KMS-11 (cell line): ENCODE measurements around the gene AATK.

ENCODE experiments used
- H2AFZ ChIP-seq: fragments of 200-600 bp; sonication (generic); 2 replicates; pipeline ENCODE4 v1.6.1; 2016; ENCODE audit warnings: antibody characterized with exemption, mixed run types, low read depth
- H3K27ac ChIP-seq: fragments of 200-600 bp; sonication (generic); 2 replicates; pipeline ENCODE4 v1.6.1; 2016; ENCODE audit warnings: mild to moderate bottlenecking, mixed run types
- H3K27me3 ChIP-seq: fragments of 200-600 bp; sonication (generic); 2 replicates; pipeline ENCODE4 v1.6.1; 2017; ENCODE audit warnings: mild to moderate bottlenecking, low read depth, mixed run types, moderate library complexity; ENCODE audit not compliant: insufficient read depth
- H3K36me3 ChIP-seq: fragments of 200-600 bp; sonication (generic); 2 replicates; pipeline ENCODE4 v1.6.1; 2017; ENCODE audit warnings: mild to moderate bottlenecking, mixed run types; ENCODE audit not compliant: insufficient read depth
- H3K4me1 ChIP-seq: fragments of 200-600 bp; sonication (generic); 2 replicates; pipeline ENCODE4 v1.6.1; 2016; ENCODE audit warnings: mild to moderate bottlenecking, low read depth, mixed run types; ENCODE audit not compliant: poor library complexity, severe bottlenecking
- H3K4me2 ChIP-seq: fragments of 200-600 bp; sonication (generic); 2 replicates; pipeline ENCODE4 v1.7.0; 2016; ENCODE audit warnings: mild to moderate bottlenecking, mixed run types
- H3K4me3 ChIP-seq: fragments of 200-600 bp; sonication (generic); IDR thresholded peaks from 2 replicates; pipeline ENCODE4 v1.6.1; 2017; ENCODE audit warnings: low read depth, low read length, mixed read lengths; ENCODE audit not compliant: insufficient read depth
- H3K79me2 ChIP-seq: fragments of 200-600 bp; sonication (generic); 2 replicates; pipeline ENCODE4 v1.6.1; 2016; ENCODE audit warnings: low read depth, mixed run types; ENCODE audit not compliant: insufficient read depth
- H3K9ac ChIP-seq: fragments of 200-600 bp; sonication (generic); 2 replicates; pipeline ENCODE4 v1.6.1; 2016; ENCODE audit warnings: mild to moderate bottlenecking, mixed run types
- H4K20me1 ChIP-seq: fragments of 200-600 bp; sonication (generic); 2 replicates; pipeline ENCODE4 v1.6.1; 2016; ENCODE audit warnings: mild to moderate bottlenecking, mixed run types; ENCODE audit not compliant: insufficient read depth
- CTCF ChIP-seq: fragments of 200-600 bp; sonication (generic); conservative IDR thresholded peaks from 2 replicates; pipeline ENCODE4 v1.6.1; 2017; ENCODE audit warnings: low read depth, mild to moderate bottlenecking, antibody characterized with exemption, low read length, moderate library complexity, mixed read lengths

AATK gene

DNA sequence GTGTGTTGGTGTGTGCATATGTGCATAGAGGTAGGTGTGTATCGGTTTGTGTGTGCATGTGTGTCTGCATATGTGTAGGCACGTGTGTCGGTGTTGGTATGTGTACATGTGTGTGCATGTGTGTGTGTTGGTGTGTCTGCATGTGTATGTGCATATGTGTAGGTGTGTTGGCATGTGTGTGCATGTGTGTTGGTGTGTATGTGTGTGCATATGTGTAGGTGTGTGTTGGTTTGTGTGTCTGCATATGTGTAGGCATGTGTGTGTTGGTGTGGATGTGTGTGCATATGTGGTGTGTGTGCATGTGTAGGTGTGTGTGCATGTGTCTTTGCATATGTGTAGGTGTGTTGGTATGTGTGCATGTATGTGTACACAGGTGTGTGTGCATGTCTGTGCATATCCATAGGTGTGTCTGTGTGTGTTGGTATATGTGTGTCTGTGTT, 3.9 kb upstream of the AATK start:
- no peak overlapping the region for H3K27ac ChIP-seq
- no peaks in the 10 kb centered on the region for H3K79me2 ChIP-seq
- H3K4me1 ChIP-seq = no peaks in the 10 kb centered on the region
- H3K36me3 ChIP-seq = no peaks in the 10 kb centered on the region
- H3K4me3 ChIP-seq = no peak overlapping the region
- H3K4me2 ChIP-seq = no peak overlapping the region
- no peak overlapping the region for H3K9ac ChIP-seq
- H4K20me1 ChIP-seq = no peaks in the 10 kb centered on the region
- no peak overlapping the region for H2AFZ ChIP-seq
- peaks cover 91% of the 10 kb centered on the region for H3K27me3 ChIP-seq
- TF ChIP-seq CTCF = no peak

DNA sequence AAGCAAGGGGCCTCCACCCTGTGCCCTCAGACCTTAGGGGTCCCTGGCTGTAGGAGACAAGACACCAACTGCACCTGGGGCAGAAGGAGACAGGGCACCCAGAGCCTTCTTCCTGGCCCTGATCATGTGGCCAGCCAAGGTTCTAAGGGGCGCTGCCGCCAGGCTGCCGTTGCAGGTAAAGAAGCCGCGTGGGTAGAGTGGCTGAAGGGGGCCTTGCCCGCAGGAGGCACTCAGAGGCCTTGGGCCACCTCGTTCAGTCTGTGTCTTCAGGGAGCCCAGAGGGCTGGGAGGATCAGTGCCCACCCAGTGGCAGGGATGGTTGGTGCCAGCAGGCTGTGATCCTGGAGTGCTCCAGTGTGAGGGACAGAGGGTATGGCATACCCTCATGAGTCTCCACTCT, 1.6 kb upstream of the AATK start:
- Histone ChIP-seq H4K20me1 (no peaks in the 10 kb centered on the region), H3K27me3 (peaks cover 92% of the 10 kb centered on the region), H3K4me3 (no peak overlapping the region), H3K4me1 (no peaks in the 10 kb centered on the region), H3K27ac (no peak overlapping the region), H3K4me2 (no peak overlapping the region), H2AFZ (no peak overlapping the region), H3K36me3 (no peaks in the 10 kb centered on the region), H3K79me2 (no peaks in the 10 kb centered on the region), H3K9ac (no peak overlapping the region)
- TF ChIP-seq CTCF = no peak

- H3K27ac ChIP-seq = no peak overlapping the region
- no peaks in the 10 kb centered on the region for H3K36me3 ChIP-seq
- no peak overlapping the region for H3K4me3 ChIP-seq
- H4K20me1 ChIP-seq = no peaks in the 10 kb centered on the region
- H3K4me2 ChIP-seq = no peak overlapping the region
- H3K79me2 ChIP-seq = no peaks in the 10 kb centered on the region
- H3K9ac ChIP-seq = no peak overlapping the region
- TF ChIP-seq CTCF = no peak
- H3K4me1 ChIP-seq = no peaks in the 10 kb centered on the region
- no peak overlapping the region for H2AFZ ChIP-seq
- H3K27me3 ChIP-seq = peaks cover 91% of the 10 kb centered on the region
Observed at GRCh38 chr17:81167194-81167524, 1.1 kb upstream of the AATK start.

- H3K27ac ChIP-seq = no peak within 1 kb of the TSS
- H3K4me3 ChIP-seq = no peak within 1 kb of the TSS
- H3K4me1 ChIP-seq = no peaks in the 10 kb centered on the region
- H3K79me2 ChIP-seq = no peaks in the 10 kb centered on the region
- TF ChIP-seq CTCF = no peak
- no peak within 1 kb of the TSS for H3K9ac ChIP-seq
- no peaks in the 10 kb centered on the region for H3K36me3 ChIP-seq
- H3K27me3 ChIP-seq = peaks cover 91% of the 10 kb centered on the region
- no peak within 1 kb of the TSS for H3K4me2 ChIP-seq
- no peak within 1 kb of the TSS for H2AFZ ChIP-seq
- H4K20me1 ChIP-seq = no peaks in the 10 kb centered on the region
Observed at GRCh38 chr17:81165246-81166032, 582 bp downstream of the AATK start, which contains the start of gene PVALEF. PVALEF (plus strand) TSS chr17:81165507; CDS start chr17:81181227, 15,720 bp downstream.
